Stimulated activated CD4-positive, alpha-beta T cell treated with anti-CD3 and anti-CD28 coated beads, Interleukin-4, amount 100 ng/mL, for 4 hours (primary cell): ENCODE data around the gene FAM120B.

Experiments
- DNase-seq, 2 experiments: peaks; one replicate each; pipeline ENCODE4 v3.0.0-alpha.2; 2020

The FAM120B gene

GRCh38 chr6:170424604-170425126, 118.1 kb downstream of the FAM120B start:
- no peak for DNase-seq

GRCh38 chr6:170429450-170429849, 122.9 kb downstream of the FAM120B start:
- no peak for DNase-seq

DNA sequence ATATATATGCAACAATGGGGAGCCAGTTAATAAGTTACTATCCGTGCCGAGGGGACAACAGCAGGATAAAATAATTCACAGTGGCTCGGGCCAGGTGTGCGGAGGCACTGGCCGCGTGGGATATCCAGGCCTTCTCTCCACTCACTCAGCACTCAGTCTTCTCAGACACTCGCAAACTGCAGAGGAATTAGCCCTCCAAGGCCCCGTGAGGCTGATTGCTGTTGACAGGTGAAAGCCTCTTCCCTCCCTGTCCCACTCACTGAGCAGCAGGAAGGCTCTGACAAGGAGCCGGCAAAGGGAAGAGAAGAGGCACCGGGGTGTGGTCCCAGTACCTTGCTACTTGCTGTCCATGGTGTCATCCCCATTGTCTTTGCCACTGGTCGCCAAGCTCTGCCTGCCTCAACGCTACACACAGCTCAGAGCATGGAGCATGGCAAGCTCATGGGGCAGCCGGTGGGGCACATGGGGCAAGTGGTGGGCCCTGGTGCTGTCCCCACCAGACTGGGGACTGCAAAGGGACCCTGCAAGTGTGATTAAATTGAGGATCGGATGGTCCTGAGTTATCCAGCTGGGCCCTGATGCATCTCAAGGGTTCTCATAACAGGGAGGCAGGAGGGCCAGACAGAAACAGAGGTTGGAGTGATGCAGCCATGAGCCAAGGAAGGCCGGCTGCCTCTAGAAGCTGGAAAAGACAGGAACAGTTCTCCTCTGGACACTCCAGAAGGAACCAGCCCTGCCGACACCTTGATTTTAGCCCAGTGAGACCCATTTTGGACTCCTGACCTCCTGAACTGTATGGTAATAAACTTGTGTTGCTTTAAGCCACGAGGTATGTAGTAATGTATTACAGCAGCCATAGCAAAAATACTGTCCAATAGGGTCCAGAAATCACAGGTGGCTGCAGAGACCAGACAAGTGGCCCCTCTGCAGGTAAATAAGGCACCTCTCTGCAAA, 126.9 kb downstream of the FAM120B start:
- DNase-seq = no peak

DNA sequence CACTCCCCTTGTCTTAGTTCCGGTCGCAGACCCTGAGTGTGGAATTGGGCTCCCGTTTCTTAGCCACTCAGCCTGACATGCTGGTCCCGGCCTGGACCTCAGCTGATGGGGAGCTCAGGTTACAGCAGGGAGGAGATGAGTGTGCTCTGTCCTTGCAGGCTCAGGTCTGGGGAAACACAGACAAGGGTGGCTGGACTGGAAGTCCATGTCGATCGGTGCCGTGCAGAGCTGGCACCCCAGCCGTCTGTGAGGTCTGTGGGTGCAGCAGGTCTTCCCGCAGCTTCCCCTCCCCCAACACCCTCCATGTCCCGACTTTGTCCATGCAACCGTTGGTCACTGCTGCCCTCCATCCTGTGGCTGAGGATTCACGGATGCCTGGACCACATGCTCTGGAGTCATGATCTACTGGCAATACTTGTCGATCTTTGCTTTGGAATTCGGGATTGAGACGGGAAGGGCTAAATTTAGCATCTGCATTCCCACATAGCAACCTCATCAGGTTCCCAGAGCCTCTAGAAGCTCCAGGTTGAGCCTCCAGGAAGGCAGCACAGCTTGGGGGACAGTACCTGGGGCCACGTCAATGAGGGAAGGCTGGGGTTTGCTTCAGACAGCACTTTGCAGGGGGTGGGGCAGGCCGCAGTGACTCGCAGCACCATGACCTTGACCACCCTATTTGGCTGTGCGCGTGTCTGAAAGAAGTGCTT, 127.7 kb downstream of the FAM120B start:
- DNase-seq = no peak

- no peak for DNase-seq
These were observed 128.2 kb downstream of the FAM120B start for GRCh38 chr6:170434821-170435155.

DNA sequence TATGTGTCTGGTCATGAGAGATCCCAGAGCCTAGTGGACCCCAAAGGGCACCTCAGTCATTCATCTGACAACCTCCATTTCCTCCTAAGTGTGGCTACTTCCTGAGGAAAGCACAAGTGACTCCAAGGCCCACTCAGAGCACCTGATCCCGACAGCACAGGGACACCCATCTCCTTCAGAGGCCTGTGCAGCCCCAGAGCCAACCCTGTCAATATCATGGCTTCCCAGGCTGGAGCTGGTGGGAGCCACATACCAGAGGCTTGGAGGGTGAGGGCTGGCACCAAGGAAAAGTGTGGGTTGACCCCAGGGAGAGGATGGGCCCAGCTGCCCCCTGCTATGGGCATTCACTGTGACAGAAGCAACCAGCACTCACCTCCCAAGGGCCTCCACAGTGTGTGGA, 129.2 kb downstream of the FAM120B start:
- no peak for DNase-seq

GRCh38 chr6:170436209-170436809, 129.8 kb downstream of the FAM120B start:
- DNase-seq = no peak

DNA sequence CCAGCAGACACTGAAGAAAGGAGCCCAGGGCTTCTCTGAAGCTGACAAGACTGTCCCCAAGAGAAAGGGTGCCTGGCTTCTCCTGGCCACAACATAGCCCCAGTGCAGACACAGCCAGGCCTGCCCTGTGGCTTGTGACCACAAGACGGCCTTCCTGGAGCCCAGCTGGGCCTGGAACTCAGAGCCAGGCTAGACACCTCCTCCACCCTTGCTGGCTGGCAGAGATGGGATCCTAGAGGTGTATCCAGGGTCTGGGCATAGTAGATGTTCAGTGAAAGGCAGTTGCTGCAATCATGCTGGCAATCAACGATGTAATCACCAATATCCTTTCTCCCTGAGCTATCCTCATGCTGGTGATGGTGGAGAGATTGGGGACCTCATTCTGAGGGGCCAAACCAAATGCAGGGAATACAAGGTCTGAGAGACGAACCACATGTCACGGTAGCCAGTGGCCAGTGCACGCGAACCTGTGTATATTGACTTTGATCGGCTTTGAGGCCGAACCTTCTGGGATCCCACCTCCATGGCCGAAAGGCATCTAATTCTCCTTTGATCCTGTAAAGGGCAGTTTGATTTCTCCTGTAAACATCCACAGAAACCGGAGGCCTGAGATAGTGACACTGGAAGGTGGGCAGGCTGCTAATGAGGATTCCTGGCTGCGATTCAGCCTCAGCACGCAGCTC, 131.3 kb downstream of the FAM120B start:
- no peak for DNase-seq

DNA sequence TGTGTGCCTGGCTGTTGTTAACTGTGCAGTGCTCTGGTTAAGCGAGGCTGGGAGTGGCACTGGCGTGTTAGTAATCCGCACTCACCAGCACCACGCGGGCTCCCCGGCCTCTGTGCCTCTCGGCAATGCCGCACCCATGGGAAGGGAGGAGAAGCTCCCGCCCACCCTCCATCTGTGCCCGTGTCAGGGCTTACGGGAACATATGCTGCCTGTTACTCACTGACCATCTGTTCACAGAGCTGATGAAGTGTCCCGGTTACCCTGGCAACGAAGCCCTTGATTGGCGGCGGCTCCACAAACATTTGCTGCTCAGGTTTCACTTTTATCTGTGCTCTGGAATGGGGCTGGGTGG, 131.8 kb downstream of the FAM120B start:
- DNase-seq = peak in 1 of 2 experiments; percentile 30

DNA sequence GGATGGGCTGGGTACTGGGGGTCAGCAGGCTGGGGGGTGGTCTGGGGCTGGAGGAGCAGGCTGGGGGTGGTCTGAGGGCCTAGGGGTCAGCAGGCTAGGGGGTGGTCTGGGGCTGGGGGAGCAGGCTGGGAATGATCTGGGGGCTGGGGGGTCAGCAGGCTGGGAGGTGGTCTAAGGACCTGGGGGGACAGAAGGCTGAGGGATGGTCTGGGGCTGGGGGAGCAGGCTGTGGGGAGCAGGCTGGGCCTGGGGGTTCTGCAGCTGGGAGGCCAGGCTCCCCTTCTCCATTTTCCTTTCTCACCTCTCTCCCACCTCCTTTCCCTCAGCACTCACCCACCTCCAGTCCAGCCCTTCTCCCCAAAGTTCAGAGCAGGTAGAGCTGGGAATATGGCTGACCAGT, 132.3 kb downstream of the FAM120B start:
- no peak for DNase-seq

DNA sequence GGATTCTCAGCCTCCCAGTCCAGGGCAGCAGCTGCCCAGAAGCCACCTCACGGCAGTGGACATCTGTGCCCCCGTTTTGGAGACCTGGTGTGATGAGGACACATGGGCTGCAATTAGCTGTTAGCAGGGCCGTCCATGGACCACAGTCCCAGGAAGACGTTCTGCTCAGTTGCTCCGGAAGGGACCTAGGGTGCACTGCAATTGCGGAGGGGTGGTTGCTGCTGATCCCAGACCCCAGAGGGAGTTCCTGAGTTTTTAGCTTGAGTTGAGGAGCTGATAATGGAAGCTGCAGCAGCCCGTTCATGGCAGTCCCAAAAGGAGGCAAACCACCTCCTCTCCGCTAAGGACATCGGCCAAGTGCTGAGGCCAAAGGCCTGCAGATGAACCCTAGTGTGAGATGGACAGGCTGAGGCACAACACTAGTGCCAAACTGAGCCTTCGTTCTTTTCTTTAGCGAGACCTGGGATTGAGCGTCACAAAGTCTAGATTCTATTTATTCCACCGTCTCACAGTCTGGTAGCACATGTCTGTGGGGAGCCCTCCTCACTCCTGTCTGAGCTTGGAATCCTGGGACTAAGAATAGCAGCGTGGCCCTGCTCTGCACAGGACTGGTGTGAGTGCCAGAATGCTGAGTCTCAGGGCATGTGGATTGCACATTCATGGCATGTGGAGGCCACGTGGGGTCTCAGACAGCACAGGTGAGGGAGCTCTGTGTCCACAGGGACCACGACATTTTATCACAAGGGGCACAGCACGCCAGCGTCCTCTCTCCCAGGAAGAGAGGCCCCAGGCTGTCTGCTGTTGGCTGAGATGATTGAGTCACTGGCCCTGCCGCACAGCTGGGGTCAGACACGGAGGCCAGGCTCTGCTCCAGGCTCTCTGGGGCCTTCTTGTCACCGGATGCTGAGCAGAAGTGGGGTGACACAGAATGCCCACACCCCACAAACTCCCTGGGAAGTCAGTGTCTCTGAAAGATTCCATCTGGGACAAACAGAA, 133.1 kb downstream of the FAM120B start:
- DNase-seq = no peak

GRCh38 chr6:170440437-170440836, 133.9 kb downstream of the FAM120B start:
- no peak for DNase-seq

GRCh38 chr6:170441316-170441715, 134.8 kb downstream of the FAM120B start:
- no peak for DNase-seq

DNA sequence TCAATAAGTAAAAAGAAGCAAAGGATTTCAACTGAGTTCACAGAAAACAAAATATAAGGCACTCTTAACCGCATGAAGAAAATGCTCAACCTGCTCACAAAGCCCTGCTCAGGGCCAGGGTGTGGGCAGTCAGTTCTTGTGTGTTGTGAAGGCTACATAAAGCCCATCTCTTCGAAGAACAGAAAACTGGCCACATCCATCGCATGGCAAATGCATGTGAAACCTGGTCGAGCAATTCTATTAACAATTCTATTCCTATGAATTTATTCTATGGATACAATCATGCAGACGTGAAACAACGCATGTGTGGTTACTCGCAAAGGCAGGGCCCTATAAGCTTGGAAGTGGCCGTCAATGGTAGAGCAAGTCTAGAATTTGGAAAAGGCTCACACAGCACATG, 136.0 kb downstream of the FAM120B start:
- DNase-seq = no peak

GRCh38 chr6:170443151-170443662, 136.6 kb downstream of the FAM120B start:
- DNase-seq = no peak

GRCh38 chr6:170444056-170444591, 137.6 kb downstream of the FAM120B start:
- no peak for DNase-seq

GRCh38 chr6:170444811-170445211, 138.3 kb downstream of the FAM120B start:
- DNase-seq = no peak

DNA sequence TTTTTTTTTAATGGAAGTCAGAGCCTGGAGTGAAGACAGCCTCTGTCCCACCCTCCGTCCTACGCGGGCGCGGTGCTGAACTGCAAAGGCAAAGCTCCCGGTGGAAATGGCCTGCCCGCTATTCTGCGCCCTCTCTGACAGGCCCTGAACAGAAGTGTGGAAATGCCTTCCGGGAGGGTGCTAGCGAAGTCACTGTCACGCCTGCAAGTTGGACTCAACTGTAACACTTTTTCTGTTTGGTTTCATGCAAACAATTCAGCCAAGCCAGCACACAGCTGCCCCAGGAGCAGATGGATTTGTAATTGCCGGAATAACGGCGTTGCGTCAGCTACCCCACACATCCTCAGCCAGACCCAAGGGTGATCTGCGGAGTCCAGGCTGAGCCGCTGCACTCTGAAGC, 138.9 kb downstream of the FAM120B start:
- no peak for DNase-seq

DNA sequence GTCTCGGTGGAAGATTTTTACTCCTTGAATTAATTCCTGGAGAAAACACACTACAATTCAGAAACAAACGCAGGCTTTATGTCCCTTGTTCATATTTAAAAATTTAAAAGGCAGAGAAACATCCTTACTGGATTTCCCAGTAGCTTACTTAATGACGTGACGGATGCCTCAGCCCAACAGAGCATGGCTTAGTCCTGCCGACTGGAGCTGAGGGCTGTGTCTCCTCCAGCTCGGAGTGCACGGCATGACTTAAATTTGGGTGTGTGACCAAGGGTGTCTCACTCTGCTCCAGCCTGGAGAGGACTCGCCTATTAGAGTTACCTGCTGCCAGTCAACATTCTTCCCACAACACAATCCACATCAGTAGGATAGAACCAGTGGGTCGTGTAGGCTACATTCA, 139.4 kb downstream of the FAM120B start:
- no peak for DNase-seq

DNA sequence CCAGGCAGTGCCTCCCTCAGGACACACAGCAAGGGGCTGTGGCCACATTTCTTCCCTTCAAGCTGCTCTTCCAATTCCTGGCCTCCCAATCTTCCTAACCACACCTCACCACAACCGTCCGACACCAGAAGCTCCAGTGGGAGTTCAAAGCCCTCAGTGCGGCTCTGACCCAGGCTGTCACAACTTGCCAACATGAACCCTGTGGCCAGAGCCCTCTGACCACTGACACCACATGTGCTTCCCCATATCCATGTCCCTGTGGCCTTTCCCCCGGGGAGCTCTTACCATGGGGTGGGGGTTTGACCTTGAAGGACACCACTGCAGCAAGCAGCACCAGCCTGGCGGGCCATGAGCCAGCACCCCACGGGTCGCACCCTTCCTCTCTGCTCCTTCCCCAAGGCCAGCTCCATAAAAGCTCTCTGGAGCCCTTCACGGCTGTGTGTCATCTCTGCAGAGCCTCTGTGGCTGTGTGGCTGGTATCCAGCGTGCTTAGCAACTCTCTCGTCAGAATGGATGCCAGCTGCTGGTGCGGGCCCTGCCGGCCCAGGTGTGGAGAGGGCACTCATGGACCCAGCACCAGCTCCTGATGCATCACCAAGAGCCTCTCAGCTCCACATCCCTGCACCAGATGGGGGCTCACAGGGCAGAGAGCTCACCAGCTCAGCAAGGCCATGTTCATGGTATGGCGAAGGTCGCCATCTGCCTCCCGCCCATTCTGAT, 140.4 kb downstream of the FAM120B start:
- DNase-seq = no peak

- DNase-seq = no peak
These were observed 141.0 kb downstream of the FAM120B start for GRCh38 chr6:170447561-170447930.
